Measurements from ENCODE around the gene C16orf46.

The C16orf46 gene

DNA sequence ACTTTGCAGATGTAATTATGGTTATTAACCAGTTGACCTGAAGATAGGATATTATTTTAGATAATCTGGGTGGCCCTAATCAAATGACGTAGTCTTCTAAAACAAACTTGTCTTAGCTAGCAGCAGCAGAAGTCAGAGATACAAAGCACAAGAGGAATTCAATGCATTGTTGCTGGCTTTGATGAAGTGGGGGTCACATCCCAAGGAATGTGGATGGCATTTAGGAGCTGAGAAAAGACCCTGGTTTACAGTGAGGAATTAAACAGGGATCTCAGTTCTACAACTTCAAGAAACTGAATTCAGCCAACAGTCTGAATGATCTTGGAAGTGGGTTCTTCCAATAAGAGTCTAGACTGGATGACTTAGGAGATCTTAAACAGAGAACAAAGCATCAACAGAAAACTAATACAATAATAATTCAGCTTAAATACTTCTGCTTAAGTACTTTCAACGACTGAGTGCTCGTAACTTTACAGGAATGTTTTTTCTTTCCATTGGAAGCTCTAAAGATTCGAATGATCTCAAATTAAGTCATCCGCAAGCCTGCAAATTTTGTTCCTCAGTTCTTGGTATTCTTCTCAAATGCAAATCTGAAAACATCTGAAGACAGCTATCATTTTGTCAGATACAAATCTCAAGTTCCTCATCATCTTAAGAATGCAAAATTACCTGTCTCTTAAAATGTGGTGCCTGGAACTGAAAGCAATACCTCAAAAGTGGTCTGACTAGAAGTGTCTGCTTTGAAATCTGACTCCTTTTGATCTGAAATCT, 3.3 kb downstream of the C16orf46 start:
- no peak for DNase-seq

DNA sequence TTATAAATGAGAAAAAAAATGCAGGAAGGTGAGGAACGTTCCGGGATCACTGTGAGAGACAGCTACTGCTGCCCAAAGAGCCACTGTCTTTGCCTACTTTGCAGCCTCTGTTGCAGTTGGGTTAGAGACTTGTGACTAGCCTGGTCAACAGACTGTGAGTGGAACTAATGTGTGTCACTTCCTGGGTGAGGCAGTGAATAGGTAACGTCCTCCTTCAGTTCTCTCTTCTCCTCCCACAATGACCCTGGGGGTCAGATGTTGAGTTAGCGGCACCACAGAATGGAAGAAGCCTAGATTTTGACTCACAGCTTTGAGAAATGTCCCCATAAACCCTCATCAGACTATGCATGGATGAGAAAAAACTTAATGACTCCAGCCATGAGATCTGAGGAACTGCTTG, 5.2 kb downstream of the C16orf46 start:
- no peak for DNase-seq

GRCh38 chr16:81070979-81071378, 6.1 kb downstream of the C16orf46 start:
- DNase-seq = no peak

DNA sequence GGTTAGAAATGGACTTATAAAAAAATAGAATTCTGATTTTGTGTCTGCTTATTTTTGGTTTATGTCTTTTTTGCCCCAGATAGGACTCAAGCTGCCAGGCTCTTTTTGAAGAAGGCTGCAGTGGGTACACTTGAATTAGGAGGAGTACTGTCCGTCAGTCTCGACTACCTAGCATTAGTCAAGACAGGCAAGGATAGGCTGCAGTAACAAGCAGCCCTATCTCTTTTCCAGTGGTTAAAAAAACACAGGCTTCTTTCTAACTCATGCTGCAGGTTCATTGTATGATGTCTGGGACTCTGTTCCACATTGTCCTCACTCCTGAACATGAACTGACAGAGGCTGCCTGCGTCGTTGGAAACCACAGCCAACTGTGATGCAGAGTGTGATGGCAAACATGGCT, 8.0 kb downstream of the C16orf46 start:
- DNase-seq = no peak

GRCh38 chr16:81067166-81067565, 9.9 kb downstream of the C16orf46 start:
- no peak for DNase-seq

GRCh38 chr16:81066681-81067080, 10.4 kb downstream of the C16orf46 start:
- no peak for DNase-seq

GRCh38 chr16:81061871-81062608, 15.0 kb downstream of the C16orf46 start:
- no peak for DNase-seq

- DNase-seq = no peak
Observed at GRCh38 chr16:81061307-81061640, 15.8 kb downstream of the C16orf46 start.

DNA sequence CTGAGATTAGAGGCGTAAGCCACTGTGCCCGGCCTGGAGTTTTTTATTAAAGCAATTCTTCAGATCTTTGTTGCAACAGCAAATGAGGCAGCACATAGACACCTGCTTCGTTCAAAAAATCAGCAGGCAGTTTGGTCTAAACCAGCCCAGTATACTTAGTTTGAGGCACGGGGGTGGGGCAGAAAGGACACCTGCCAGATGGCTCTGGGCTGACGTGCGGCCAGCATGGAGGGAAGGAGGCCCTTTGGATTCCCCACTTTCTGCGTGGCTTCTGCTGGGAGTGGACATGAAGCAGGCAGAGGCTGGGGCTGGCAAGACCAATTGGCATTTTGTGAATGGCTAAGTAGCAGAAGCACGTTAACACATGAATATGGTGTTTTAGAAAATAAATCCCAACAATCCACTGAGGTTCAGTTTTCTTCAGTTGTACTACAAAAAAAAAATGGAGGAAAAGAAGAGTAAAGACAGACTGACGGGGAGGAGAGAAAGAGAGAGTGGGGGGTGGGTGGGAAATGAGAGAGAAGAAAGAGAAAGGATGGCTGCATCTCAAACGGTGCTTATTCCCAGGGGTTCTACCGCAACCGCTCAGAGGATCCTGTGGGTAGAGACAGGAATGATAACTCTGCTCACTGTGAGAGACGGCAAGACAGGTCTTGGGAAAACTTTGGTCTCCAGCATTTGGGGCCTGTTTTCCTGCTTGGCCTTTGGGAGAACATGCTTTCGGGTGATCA, 16.3 kb downstream of the C16orf46 start:
- no peak for DNase-seq

DNA sequence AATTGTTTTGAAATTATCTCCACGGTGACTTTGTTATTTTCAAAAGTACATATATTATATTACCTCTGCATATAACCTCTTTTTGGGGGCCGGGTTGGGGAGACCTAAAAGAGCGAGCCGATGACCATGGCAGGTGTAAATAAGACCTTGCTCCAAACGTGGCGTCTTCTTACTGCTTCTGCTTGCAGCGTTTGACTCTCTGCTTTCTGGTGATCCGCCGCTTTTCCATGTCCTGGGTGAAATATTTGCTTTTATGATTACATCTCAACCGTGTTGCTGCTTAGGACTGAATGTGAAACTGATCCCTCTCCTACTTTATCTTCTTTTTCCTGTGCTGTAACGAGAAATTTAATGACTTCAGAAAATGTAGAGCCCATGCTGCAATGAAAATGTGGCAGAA, 23.3 kb downstream of the C16orf46 start:
- DNase-seq = no peak

DNA sequence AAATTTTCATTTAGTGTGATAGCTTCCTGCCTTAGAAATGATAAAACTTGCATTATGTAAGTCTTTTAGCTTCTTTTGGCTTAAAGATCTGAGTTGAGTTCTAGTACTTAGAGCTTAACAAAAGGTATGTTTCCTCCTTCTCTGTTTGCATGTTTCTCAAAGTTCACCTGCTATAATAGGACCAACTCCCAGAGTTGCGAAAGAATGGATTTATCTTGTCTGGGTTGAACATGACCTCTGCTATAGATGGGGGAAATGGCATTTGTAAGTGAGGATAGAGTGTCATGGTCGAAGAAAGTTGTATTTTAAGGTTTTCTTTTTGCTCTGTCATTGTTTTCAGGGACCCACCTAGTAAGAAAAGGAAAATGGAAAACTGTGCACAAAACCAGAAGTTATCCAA, 34.2 kb downstream of the C16orf46 start:
- DNase-seq = no peak

DNA sequence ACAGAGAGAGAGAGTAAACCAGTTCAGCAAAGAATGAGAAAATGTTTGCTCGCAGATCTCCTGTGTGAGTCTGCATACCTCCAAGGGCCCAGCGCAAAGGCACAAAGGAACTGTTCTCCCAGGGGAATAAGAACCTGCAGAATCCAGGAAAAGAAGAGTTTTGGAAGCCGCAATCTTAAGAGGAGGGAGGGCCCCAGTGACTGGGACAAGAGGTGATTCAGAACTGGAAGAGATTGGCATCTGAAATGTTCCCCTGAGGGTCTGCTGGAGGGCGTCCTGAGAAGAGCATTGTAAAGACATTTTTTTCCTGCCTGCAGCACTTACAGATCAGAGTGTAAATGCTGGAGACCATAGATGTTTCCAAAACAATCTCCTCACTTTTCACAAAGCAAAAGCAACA, 35.3 kb downstream of the C16orf46 start:
- no peak for DNase-seq

DNA sequence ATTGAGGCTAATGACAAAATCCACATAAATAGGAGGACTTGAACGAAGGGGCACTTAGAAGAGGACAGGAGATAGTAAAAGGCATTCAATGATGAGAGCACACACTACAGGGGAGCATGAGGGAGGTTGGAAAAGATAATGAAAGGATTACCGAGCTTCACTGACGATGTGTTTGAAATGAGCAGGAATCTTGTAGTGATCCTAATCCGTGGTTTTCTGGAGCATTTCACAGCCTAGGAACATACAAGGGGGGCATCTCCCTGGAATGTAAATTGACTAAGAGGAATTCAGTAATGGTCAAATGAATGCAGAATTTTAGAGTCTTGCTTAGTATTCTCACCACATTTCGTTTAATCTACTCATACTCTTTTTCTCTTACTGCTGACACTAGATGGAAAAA, 36.2 kb downstream of the C16orf46 start:
- no peak for DNase-seq

GRCh38 chr16:81040131-81040530, 36.9 kb downstream of the C16orf46 start:
- no peak for DNase-seq

- DNase-seq = no peak
Observed at GRCh38 chr16:81036751-81037350, 40.2 kb downstream of the C16orf46 start.

GRCh38 chr16:81035975-81036750, 40.9 kb downstream of the C16orf46 start:
- peak; percentile 82 for DNase-seq

GRCh38 chr16:81035398-81035974, 41.6 kb downstream of the C16orf46 start, which contains the start of gene ATMIN:
TSS of gene ATMIN (plus strand) at chr16:81035842. CDS start at chr16:81035871, 29 bp downstream.
- DNase-seq = peak; percentile 93

- DNase-seq = no peak
Observed at GRCh38 chr16:81029930-81030604, 47.0 kb downstream of the C16orf46 start.

DNA sequence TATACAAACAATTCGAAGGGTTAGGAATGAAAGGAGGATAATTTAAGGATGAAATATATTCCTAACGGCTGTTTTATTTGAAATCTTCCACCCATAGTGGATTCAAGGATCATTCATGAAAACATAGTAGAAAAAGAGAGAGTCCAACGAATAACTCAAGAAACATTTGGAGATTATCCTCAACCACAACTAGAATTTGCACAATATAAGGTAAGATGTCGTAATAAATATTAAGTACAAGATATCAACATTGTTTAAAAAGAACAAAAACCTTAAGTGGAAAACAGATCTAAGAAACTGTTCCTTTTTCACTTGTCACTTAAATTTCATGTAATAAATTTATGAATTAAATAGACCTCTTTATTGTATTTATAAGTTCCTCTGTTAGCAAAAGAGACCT, 50.6 kb downstream of the C16orf46 start:
- no peak for DNase-seq

- DNase-seq = no peak
Observed at GRCh38 chr16:81018496-81018895, 58.5 kb downstream of the C16orf46 start.

DNA sequence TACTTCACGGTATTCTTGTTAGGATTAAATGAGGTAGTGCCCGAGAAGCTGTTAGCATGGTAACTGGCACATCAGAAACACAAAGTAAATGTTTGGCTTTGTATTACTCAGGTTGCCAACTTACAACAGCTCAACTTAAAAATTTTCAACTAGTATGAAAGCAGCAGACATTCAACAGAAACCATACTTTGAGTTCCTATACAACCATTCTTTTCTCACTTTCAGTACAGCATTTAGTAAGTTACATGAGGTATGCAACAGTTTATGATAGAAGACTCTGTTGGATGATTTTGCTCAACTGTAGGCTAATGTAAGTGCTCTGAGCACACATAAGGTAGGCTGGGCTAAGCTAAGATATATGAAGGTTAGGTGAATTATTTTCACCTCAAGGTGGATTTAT, 62.4 kb downstream of the C16orf46 start:
- no peak for DNase-seq

- no peak for DNase-seq
Observed at GRCh38 chr16:81012974-81013373, 64.1 kb downstream of the C16orf46 start.
